H9 (cell line): ENCODE data around the gene SLC25A39. TPM values are rescaled to one million over a fixed set of nuclear protein-coding genes. Genes with fewer than 3 reads are reported as not detected.
A peak's percentile ranks its signal among the peaks of the same experiment; 100 is the strongest.

Source experiments
- DNase-seq: peaks from one replicate; pipeline ENCODE4 v3.0.0-alpha.2; 2017
- H2AFZ ChIP-seq: one replicate; pipeline ENCODE4 v1.6.1; 2013; ENCODE audit warnings: mild to moderate bottlenecking, low read length, control low read depth, moderate library complexity
- H2AK5ac ChIP-seq: 2 replicates; pipeline ENCODE4 v1.6.1; 2013; ENCODE audit warnings: low read length, control low read depth, mixed read lengths; ENCODE audit not compliant: insufficient read length
- H2BK120ac ChIP-seq: one replicate; pipeline ENCODE4 v1.6.1; 2013; ENCODE audit warnings: low read depth, mild to moderate bottlenecking, low read length, control low read depth, inconsistent platforms; ENCODE audit not compliant: poor library complexity, severe bottlenecking
- H2BK12ac ChIP-seq: 2 replicates; pipeline ENCODE4 v1.6.1; 2013; ENCODE audit warnings: low read length, control low read depth, mixed read lengths, low read depth; ENCODE audit not compliant: insufficient read length
- H2BK15ac ChIP-seq: 2 replicates; pipeline ENCODE4 v1.6.1; 2013; ENCODE audit warnings: low read depth, low read length, control low read depth
- H2BK20ac ChIP-seq: one replicate; pipeline ENCODE4 v1.6.1; 2013; ENCODE audit warnings: low read depth, mild to moderate bottlenecking, low read length, control low read depth, inconsistent platforms; ENCODE audit not compliant: poor library complexity, severe bottlenecking
- H2BK5ac ChIP-seq: 2 replicates; pipeline ENCODE4 v1.6.1; 2013; ENCODE audit warnings: low read length, control low read depth, mixed read lengths; ENCODE audit not compliant: insufficient read length
- H3K14ac ChIP-seq: 2 replicates; pipeline ENCODE4 v1.6.1; 2013; ENCODE audit warnings: low read length, control low read depth; ENCODE audit not compliant: insufficient read depth
- H3K18ac ChIP-seq: 2 replicates; pipeline ENCODE4 v1.6.1; 2013; ENCODE audit warnings: low read depth, mild to moderate bottlenecking, mixed read lengths, low read length, control low read depth; ENCODE audit not compliant: insufficient read length
- H3K23ac ChIP-seq: 2 replicates; pipeline ENCODE4 v1.6.1; 2013; ENCODE audit warnings: low read length, control low read depth, mixed read lengths, low read depth; ENCODE audit not compliant: insufficient read length
- H3K23me2 ChIP-seq: 2 replicates; pipeline ENCODE4 v1.6.1; 2013; ENCODE audit warnings: low read depth, mild to moderate bottlenecking, mixed read lengths, low read length, control low read depth; ENCODE audit not compliant: insufficient read length, poor library complexity, severe bottlenecking
- H3K27ac ChIP-seq: 2 replicates; pipeline ENCODE4 v1.5.1; 2013; ENCODE audit warnings: low read length, control low read depth, mixed read lengths, low read depth; ENCODE audit not compliant: insufficient read length
- H3K27me3 ChIP-seq: 2 replicates; pipeline ENCODE4 v1.6.1; 2013; ENCODE audit warnings: low read length, control low read depth, inconsistent platforms; ENCODE audit not compliant: insufficient read depth
- H3K4ac ChIP-seq: 2 replicates; pipeline ENCODE4 v1.6.1; 2013; ENCODE audit warnings: low read depth, mild to moderate bottlenecking, control low read depth, inconsistent platforms, low read length, moderate library complexity
- H3K4me1 ChIP-seq: 2 replicates; pipeline ENCODE4 v1.6.1; 2013; ENCODE audit warnings: low read length, control low read depth, inconsistent platforms; ENCODE audit not compliant: insufficient read depth
- H3K4me2 ChIP-seq: 2 replicates; pipeline ENCODE4 v1.6.1; 2013; ENCODE audit warnings: low read length, control low read depth, mixed read lengths; ENCODE audit not compliant: insufficient read length, insufficient read depth
- H3K56ac ChIP-seq: 2 replicates; pipeline ENCODE4 v1.6.1; 2013; ENCODE audit warnings: low read depth, mild to moderate bottlenecking, mixed read lengths, low read length, control low read depth; ENCODE audit not compliant: insufficient read length
- H3K79me1 ChIP-seq: 2 replicates; pipeline ENCODE4 v1.6.1; 2013; ENCODE audit warnings: low read depth, mild to moderate bottlenecking, moderate library complexity, low read length, control low read depth, inconsistent platforms; ENCODE audit not compliant: insufficient read depth, poor library complexity, severe bottlenecking
- H3K79me2 ChIP-seq: 2 replicates; pipeline ENCODE4 v1.6.1; 2013; ENCODE audit warnings: low read length, control low read depth, inconsistent platforms; ENCODE audit not compliant: insufficient read depth
- H3K9ac ChIP-seq: 2 replicates; pipeline ENCODE4 v1.6.1; 2013; ENCODE audit warnings: low read length, control low read depth, mixed read lengths; ENCODE audit not compliant: insufficient read length; ENCODE audit errors: extremely low read depth
- H3K9me3 ChIP-seq: one replicate; pipeline ENCODE4 v1.6.1; 2013; ENCODE audit warnings: low read depth, low read length, inconsistent platforms; ENCODE audit not compliant: control insufficient read depth
- H3T11ph ChIP-seq: one replicate; pipeline ENCODE4 v1.6.1; 2013; ENCODE audit warnings: mild to moderate bottlenecking, low read length, control low read depth, inconsistent platforms
- H4K20me1 ChIP-seq: one replicate; pipeline ENCODE4 v1.6.1; 2013; ENCODE audit not compliant: control insufficient read depth, insufficient read length, insufficient read depth
- H4K5ac ChIP-seq: 2 replicates; pipeline ENCODE4 v1.6.1; 2013; ENCODE audit warnings: low read depth, mild to moderate bottlenecking, mixed read lengths, low read length, control low read depth; ENCODE audit not compliant: insufficient read length
- H4K8ac ChIP-seq: replicated peaks from 2 replicates; pipeline ENCODE4 v1.6.1; 2013; ENCODE audit warnings: low read length, control low read depth, mixed read lengths, low read depth; ENCODE audit not compliant: insufficient read length
- H4K91ac ChIP-seq: 2 replicates; pipeline ENCODE4 v1.6.1; 2013; ENCODE audit warnings: low read depth, mild to moderate bottlenecking, moderate library complexity, mixed read lengths, low read length, control low read depth; ENCODE audit not compliant: insufficient read length
- H3K27ac Mint-ChIP-seq, 3 experiments: 2 replicates in 2 of 3; 3 replicates in 1 of 3; pipeline ENCODE4 v1.8.0; 2020 to 2021; ENCODE audit warnings: mixed read lengths in 3 of 3, mild to moderate bottlenecking in 1 of 3, moderate library complexity in 1 of 3
- H3K27me3 Mint-ChIP-seq: 2 replicates; pipeline ENCODE4 v1.8.0; 2021; ENCODE audit warnings: low read depth, mild to moderate bottlenecking, moderate library complexity, mixed read lengths
- H3K36me3 Mint-ChIP-seq, 3 experiments: 2 replicates in 2 of 3; 3 replicates in 1 of 3; pipeline ENCODE4 v1.8.0; 2020 to 2021; ENCODE audit warnings: low read depth in 3 of 3, mixed read lengths in 3 of 3; ENCODE audit not compliant: insufficient read depth in 1 of 3
- H3K4me1 Mint-ChIP-seq, 2 experiments: 2 replicates each; pipeline ENCODE4 v1.8.0; 2020; ENCODE audit warnings: mixed read lengths in 2 of 2
- H3K4me3 Mint-ChIP-seq, 2 experiments: 2 replicates in 1 of 2; 3 replicates in 1 of 2; pipeline ENCODE4 v1.8.0; 2020 to 2021; ENCODE audit warnings: mild to moderate bottlenecking in 2 of 2, mixed read lengths in 2 of 2, moderate library complexity in 1 of 2
- H3K9me3 Mint-ChIP-seq, 2 experiments: 2 replicates in 1 of 2; 3 replicates in 1 of 2; pipeline ENCODE4 v1.8.0; 2020; ENCODE audit warnings: mild to moderate bottlenecking in 2 of 2, mixed read lengths in 2 of 2, moderate library complexity in 1 of 2
- CTCF ChIP-seq: fragments of 200-600 bp; sonication (generic); conservative IDR thresholded peaks from 3 replicates; pipeline ENCODE4 v1.8.0; 2021; ENCODE audit warnings: antibody characterized with exemption, mild to moderate bottlenecking
- WGBS: extraction: QIAGEN DNeasy Blood & Tissue Kit; methylation state at CpG from one replicate; pipeline ENCODE4 v1.1.7; 2013; ENCODE audit warnings: missing lambda C conversion rate, low lambda C conversion rate, mixed read lengths; ENCODE audit not compliant: insufficient read length; ENCODE audit errors: extremely low coverage; 5-methylcytosine and 5-hydroxymethylcytosine counted together
- total RNA-seq: library from RNA; stranded (reverse); gene quantifications from 2 replicates; pipeline ENCODE4 v1.2.1, GENCODE V29; 2021

Gene SLC25A39
- total RNA-seq, 1 experiment from 2014 or later: 227 TPM

- Histone ChIP-seq H3T11ph (no peak overlapping the region), H4K91ac (no peak overlapping the region), H3K23me2 (no peaks in the 10 kb centered on the region), H3K27ac (no peak overlapping the region), H3K27me3 (no peaks in the 10 kb centered on the region), H2BK120ac (no peak overlapping the region), H2BK5ac (no peak overlapping the region), H3K23ac (no peak overlapping the region), H3K4me1 (no peaks in the 10 kb centered on the region), H3K79me2 (no peaks in the 10 kb centered on the region), H3K79me1 (no peaks in the 10 kb centered on the region), H4K8ac (no peak overlapping the region), H3K18ac (no peak overlapping the region), H2BK15ac (no peak overlapping the region), H2AFZ (no peak overlapping the region), H3K9me3 (no peaks in the 10 kb centered on the region), H3K14ac (no peak overlapping the region), H2BK20ac (no peak overlapping the region), H3K4ac (no peak overlapping the region), H4K20me1 (no peaks in the 10 kb centered on the region), H3K9ac (no peak overlapping the region), H2AK5ac (no peak overlapping the region), H2BK12ac (no peak overlapping the region), H3K4me2 (no peak overlapping the region), H3K56ac (no peak overlapping the region), H4K5ac (no peak overlapping the region)
- peaks cover 9% of the 10 kb centered on the region for H3K27me3 Mint-ChIP-seq
- no peak overlapping the region for H3K27ac Mint-ChIP-seq
- TF ChIP-seq CTCF: no peak
- no CpG with 5 or more reads among the region's 5 CpGs for WGBS
- peak overlapping the region in 1 of 2 experiments; percentile 65; a peak in 1 of 5 replicates for H3K4me3 Mint-ChIP-seq
- H3K4me1 Mint-ChIP-seq: peaks cover 13 to 15% of the 10 kb centered on the region in 2 experiments
- no peaks in the 10 kb centered on the region for H3K36me3 Mint-ChIP-seq
- H3K9me3 Mint-ChIP-seq: no peaks in the 10 kb centered on the region
- DNase-seq: no peak
These were observed 11.3 kb upstream of the SLC25A39 start for GRCh38 chr17:44335968-44336367.
